NB4 (cell line): ENCODE data around the gene COLEC11.

ENCODE experiments used
- POLR2A ChIP-seq: IDR thresholded peaks from 2 replicates; pipeline ENCODE4 v1.6.1; 2011; ENCODE audit warnings: mild to moderate bottlenecking; ENCODE audit not compliant: insufficient read length; ENCODE audit errors: extremely low read depth
- TF ChIP-seq, protein P1 (sequence below): IDR thresholded peaks from 2 replicates; pipeline ENCODE4 v1.6.1; 2011; ENCODE audit warnings: low read depth, low read length
- TF ChIP-seq, protein P2 (sequence below): IDR thresholded peaks from one replicate; pipeline ENCODE4 v1.5.1; 2012; ENCODE audit warnings: low read depth, low read length

DNA sequence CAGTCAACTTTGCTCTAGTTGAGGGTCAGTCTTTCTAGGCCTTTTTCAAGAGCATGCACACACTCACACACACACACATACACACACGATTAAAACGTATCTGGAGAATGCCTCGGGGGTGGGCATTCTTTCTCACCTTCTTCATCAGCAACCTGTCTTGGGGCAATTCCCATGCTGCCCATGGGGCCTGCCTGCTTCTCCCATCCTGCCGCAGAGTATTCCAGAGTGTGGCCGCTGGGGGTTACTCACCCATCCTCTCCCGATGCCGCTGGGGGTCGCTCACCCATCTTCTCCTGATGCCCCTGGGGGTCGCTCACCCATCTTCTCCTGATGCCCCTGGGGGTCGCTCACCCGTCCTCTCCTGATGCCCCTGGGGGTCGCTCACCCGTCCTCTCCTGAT lies 52.3 kb downstream of the COLEC11 start:
- TF ChIP-seq, protein P1, sequence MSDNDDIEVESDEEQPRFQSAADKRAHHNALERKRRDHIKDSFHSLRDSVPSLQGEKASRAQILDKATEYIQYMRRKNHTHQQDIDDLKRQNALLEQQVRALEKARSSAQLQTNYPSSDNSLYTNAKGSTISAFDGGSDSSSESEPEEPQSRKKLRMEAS, result no peak
- TF ChIP-seq, protein P2, sequence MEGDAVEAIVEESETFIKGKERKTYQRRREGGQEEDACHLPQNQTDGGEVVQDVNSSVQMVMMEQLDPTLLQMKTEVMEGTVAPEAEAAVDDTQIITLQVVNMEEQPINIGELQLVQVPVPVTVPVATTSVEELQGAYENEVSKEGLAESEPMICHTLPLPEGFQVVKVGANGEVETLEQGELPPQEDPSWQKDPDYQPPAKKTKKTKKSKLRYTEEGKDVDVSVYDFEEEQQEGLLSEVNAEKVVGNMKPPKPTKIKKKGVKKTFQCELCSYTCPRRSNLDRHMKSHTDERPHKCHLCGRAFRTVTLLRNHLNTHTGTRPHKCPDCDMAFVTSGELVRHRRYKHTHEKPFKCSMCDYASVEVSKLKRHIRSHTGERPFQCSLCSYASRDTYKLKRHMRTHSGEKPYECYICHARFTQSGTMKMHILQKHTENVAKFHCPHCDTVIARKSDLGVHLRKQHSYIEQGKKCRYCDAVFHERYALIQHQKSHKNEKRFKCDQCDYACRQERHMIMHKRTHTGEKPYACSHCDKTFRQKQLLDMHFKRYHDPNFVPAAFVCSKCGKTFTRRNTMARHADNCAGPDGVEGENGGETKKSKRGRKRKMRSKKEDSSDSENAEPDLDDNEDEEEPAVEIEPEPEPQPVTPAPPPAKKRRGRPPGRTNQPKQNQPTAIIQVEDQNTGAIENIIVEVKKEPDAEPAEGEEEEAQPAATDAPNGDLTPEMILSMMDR, result no peak
- TF ChIP-seq POLR2A, result no peak
